ENCODE data around the gene TMEM40. TPM values are rescaled to one million over a fixed set of nuclear protein-coding genes. Genes with fewer than 3 reads are reported as not detected.

Gene TMEM40
- total and polyA plus RNA-seq, 2 experiments from 2014 or later: 0.14 to 0.48 TPM

DNA sequence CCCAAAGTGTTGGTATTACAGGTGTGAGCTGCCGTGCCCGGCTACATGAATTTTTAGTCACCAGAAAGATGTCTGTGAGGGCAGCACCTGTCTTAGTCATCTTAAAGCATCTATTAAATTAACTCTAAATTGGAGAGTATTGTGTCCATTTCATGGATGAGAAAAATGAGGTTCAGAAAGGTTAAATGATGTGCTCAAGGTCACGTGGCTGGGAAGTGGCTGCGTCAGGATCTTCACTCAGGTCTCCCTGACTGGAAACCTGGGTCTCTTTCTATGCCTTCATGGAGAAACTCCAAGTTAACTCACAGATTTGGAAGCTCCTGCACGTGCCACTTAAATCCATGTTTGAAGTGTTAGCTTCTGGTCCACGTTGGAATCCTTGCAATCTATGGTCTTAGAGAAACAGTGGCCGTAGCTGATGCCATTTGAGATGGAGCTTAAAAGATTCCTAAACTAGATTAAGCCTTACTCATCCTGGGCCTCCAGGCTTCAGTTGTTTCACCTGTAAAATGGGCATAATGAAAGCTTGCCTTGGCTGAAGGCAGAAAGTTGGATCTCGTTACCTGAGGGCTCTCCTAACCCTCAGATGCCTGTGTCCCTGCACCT lies 5.2 kb upstream of the TMEM40 start:
- TF ChIP-seq EZH2 (IDR thresholded peaks at IDR 0.05; ENCODE audit: low read depth, unreplicated experiment) (no peak), JUNB (IDR thresholded peaks at IDR 0.05; ENCODE audit: unreplicated experiment) (no peak), ZNF114 (CRISPR knock-in tag; IDR thresholded peaks at IDR 0.05) (no peak), NANOG (IDR thresholded peaks at IDR 0.05; ENCODE audit: borderline replicate concordance) (no peak), EZH2phosphoT487 (IDR thresholded peaks at IDR 0.05; ENCODE audit: unreplicated experiment) (no peak), STAT1 (IDR thresholded peaks at IDR 0.05; ENCODE audit: unreplicated experiment) (no peak)
- TF ChIP-seq, protein P1, sequence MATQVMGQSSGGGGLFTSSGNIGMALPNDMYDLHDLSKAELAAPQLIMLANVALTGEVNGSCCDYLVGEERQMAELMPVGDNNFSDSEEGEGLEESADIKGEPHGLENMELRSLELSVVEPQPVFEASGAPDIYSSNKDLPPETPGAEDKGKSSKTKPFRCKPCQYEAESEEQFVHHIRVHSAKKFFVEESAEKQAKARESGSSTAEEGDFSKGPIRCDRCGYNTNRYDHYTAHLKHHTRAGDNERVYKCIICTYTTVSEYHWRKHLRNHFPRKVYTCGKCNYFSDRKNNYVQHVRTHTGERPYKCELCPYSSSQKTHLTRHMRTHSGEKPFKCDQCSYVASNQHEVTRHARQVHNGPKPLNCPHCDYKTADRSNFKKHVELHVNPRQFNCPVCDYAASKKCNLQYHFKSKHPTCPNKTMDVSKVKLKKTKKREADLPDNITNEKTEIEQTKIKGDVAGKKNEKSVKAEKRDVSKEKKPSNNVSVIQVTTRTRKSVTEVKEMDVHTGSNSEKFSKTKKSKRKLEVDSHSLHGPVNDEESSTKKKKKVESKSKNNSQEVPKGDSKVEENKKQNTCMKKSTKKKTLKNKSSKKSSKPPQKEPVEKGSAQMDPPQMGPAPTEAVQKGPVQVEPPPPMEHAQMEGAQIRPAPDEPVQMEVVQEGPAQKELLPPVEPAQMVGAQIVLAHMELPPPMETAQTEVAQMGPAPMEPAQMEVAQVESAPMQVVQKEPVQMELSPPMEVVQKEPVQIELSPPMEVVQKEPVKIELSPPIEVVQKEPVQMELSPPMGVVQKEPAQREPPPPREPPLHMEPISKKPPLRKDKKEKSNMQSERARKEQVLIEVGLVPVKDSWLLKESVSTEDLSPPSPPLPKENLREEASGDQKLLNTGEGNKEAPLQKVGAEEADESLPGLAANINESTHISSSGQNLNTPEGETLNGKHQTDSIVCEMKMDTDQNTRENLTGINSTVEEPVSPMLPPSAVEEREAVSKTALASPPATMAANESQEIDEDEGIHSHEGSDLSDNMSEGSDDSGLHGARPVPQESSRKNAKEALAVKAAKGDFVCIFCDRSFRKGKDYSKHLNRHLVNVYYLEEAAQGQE (IDR thresholded peaks at IDR 0.05; ENCODE audit: unreplicated experiment): no peak
- TF ChIP-seq, protein P2, sequence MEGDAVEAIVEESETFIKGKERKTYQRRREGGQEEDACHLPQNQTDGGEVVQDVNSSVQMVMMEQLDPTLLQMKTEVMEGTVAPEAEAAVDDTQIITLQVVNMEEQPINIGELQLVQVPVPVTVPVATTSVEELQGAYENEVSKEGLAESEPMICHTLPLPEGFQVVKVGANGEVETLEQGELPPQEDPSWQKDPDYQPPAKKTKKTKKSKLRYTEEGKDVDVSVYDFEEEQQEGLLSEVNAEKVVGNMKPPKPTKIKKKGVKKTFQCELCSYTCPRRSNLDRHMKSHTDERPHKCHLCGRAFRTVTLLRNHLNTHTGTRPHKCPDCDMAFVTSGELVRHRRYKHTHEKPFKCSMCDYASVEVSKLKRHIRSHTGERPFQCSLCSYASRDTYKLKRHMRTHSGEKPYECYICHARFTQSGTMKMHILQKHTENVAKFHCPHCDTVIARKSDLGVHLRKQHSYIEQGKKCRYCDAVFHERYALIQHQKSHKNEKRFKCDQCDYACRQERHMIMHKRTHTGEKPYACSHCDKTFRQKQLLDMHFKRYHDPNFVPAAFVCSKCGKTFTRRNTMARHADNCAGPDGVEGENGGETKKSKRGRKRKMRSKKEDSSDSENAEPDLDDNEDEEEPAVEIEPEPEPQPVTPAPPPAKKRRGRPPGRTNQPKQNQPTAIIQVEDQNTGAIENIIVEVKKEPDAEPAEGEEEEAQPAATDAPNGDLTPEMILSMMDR (conservative IDR thresholded peaks at IDR 0.05; ENCODE audit: low read depth in 2 of 2): no peak
- H3K27me3 ChIP-seq (ENCODE audit: insufficient read depth): no peaks in the 10 kb centered on the region
- H2AFZ ChIP-seq: no peak overlapping the region
- DNase-seq (ENCODE audit: low spot score) (no peak), ATAC-seq (no peak)
- no peaks in the 10 kb centered on the region for H3K36me3 ChIP-seq (ENCODE audit: insufficient read depth)
- no peaks in the 10 kb centered on the region for H4K20me1 ChIP-seq (replicated peaks; ENCODE audit: insufficient read depth)
- no peaks in the 10 kb centered on the region for H3K9me2 ChIP-seq (ENCODE audit: insufficient read depth)
- no peaks in the 10 kb centered on the region for H3K79me2 ChIP-seq (replicated peaks; ENCODE audit: insufficient read depth)
- H3K9me3 Mint-ChIP-seq: no peaks in the 10 kb centered on the region; the same call in 2 of the 3 replicates
- no peaks in the 10 kb centered on the region; the same call in 2 of the 3 replicates for H3K36me3 Mint-ChIP-seq (ENCODE audit: low read depth)
- no peak overlapping the region for H3K4me2 ChIP-seq
- no peaks in the 10 kb centered on the region for H3K4me1 ChIP-seq (ENCODE audit: insufficient read depth)
- H3K27ac Mint-ChIP-seq: no peak overlapping the region
- no peaks in the 10 kb centered on the region for H3F3A ChIP-seq (replicated peaks; ENCODE audit: low read depth)
- H3K27ac ChIP-seq (ENCODE audit: low read depth): no peak overlapping the region
- no peak overlapping the region for H3K4me3 Mint-ChIP-seq
- H3K27me3 Mint-ChIP-seq (ENCODE audit: insufficient read depth, low read depth, poor library complexity): peaks cover 9% of the 10 kb centered on the region
- no peak overlapping the region for H3K4me3 ChIP-seq
- peaks cover 11% of the 10 kb centered on the region for H3K4me1 Mint-ChIP-seq

Data from GM23338 (cell line).